ENCODE data around the gene BEGAIN.

DNA sequence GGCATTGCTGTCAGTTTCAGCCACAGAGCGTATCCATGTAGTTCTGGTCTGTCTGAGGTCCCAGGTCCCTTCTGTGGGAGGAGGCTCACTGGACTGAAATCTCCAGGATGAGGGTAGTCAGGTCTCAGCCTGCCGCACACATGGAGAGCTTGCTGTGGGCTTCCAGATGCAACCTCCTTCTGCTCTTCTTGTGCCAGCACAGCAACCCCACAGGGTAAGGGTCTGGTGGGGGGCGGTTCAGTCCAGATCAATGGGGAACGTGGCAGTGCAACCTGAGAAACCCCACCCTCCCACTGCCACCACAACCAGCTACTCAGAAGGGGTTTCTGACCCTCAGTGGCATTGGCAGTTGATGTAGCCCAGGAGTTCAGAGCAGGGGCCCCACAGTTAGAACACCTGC, 61.2 kb downstream of the BEGAIN start:
- TF ChIP-seq CTCF (IDR thresholded peaks at IDR 0.05) = no peak
- no peak for TF ChIP-seq POLR2A (IDR thresholded peaks at IDR 0.05; ENCODE audit: low read length)
- no peak for TF ChIP-seq HES2 (IDR thresholded peaks at IDR 0.05)
- no peak for TF ChIP-seq RAD21 (conservative IDR thresholded peaks at IDR 0.05 in 1 of 2, IDR thresholded peaks at IDR 0.05 in 1 of 2)
- no peak for TF ChIP-seq JUN (IDR thresholded peaks at IDR 0.05)

All from A549 (cell line).